Measurements from ENCODE around the gene USP15.

DNA sequence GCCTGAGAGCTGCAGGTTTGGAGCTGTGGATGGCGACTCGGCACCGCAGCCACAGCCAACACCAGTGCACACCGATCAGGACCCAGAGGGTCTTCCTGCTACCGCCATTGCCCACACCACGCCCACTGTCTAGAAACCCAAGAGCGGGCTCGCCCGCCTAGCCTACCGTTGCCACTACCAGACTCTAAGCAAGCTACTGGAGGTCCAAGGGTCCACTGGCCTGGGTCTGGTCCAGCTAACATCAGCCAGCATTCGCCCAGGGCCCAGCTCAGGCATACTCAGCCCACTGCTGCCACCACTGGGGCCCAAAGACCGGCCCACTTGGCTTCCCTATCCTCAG, 175.9 kb downstream of the USP15 start:
- TF ChIP-seq, protein P1, sequence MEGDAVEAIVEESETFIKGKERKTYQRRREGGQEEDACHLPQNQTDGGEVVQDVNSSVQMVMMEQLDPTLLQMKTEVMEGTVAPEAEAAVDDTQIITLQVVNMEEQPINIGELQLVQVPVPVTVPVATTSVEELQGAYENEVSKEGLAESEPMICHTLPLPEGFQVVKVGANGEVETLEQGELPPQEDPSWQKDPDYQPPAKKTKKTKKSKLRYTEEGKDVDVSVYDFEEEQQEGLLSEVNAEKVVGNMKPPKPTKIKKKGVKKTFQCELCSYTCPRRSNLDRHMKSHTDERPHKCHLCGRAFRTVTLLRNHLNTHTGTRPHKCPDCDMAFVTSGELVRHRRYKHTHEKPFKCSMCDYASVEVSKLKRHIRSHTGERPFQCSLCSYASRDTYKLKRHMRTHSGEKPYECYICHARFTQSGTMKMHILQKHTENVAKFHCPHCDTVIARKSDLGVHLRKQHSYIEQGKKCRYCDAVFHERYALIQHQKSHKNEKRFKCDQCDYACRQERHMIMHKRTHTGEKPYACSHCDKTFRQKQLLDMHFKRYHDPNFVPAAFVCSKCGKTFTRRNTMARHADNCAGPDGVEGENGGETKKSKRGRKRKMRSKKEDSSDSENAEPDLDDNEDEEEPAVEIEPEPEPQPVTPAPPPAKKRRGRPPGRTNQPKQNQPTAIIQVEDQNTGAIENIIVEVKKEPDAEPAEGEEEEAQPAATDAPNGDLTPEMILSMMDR (IDR thresholded peaks at IDR 0.05) = no peak
- TF ChIP-seq POLR2A (IDR thresholded peaks at IDR 0.05) = no peak

Data from tibial nerve (tissue), 3 donors.